PFSK-1 (cell line): ENCODE measurements around the gene MYH7.

ENCODE experiments used
- FOXP2 ChIP-seq: optimal IDR thresholded peaks from 2 replicates; pipeline ENCODE3; 2011; ENCODE audit warnings: borderline replicate concordance, control low read depth, inconsistent platforms; ENCODE audit not compliant: insufficient read depth; ENCODE audit errors: extremely low read length, extremely low read depth
- POLR2AphosphoS5 ChIP-seq: IDR thresholded peaks from 2 replicates; pipeline ENCODE4 v1.6.1; 2012; ENCODE audit warnings: low read depth, mild to moderate bottlenecking, control low read depth, low read length, moderate library complexity
- REST ChIP-seq, 2 experiments: IDR thresholded peaks; 2 replicates each; pipeline versions ENCODE4 v1.6.1 to v1.8.0; 2011 to 2012; ENCODE audit warnings: low read depth in 2 of 2, low read length in 2 of 2, control low read depth in 1 of 2, inconsistent platforms in 1 of 2, mild to moderate bottlenecking in 1 of 2, moderate library complexity in 1 of 2; ENCODE audit not compliant: insufficient read depth in 1 of 2
- SIN3A ChIP-seq: IDR thresholded peaks from 2 replicates; pipeline ENCODE4 v1.6.1; 2012; ENCODE audit warnings: mild to moderate bottlenecking, low read length, moderate library complexity, borderline replicate concordance; ENCODE audit not compliant: insufficient read depth
- TAF1 ChIP-seq: IDR thresholded peaks from 2 replicates; pipeline ENCODE4 v1.6.1; 2012; ENCODE audit warnings: low read length, control low read depth, borderline replicate concordance; ENCODE audit not compliant: insufficient read depth

Gene MYH7

GRCh38 chr14:23399136-23399535 is 36.3 kb downstream of the MYH7 start:
- no peak for TF ChIP-seq REST (IDR thresholded peaks at IDR 0.05; ENCODE audit: insufficient read depth in 1 of 2, low read depth in 2 of 2, low read length in 2 of 2)
- TF ChIP-seq POLR2AphosphoS5 = no peak
- TF ChIP-seq FOXP2 = no peak
- TF ChIP-seq SIN3A = no peak
- TF ChIP-seq TAF1 = no peak

GRCh38 chr14:23398348-23398747 is 37.1 kb downstream of the MYH7 start:
- TF ChIP-seq TAF1 = no peak
- TF ChIP-seq FOXP2 = no peak
- TF ChIP-seq REST (IDR thresholded peaks at IDR 0.05; ENCODE audit: insufficient read depth in 1 of 2, low read depth in 2 of 2, low read length in 2 of 2) = no peak
- TF ChIP-seq SIN3A = no peak
- no peak for TF ChIP-seq POLR2AphosphoS5

- TF ChIP-seq SIN3A (no peak), FOXP2 (no peak), TAF1 (no peak), POLR2AphosphoS5 (no peak), REST (IDR thresholded peaks at IDR 0.05; ENCODE audit: insufficient read depth in 1 of 2, low read depth in 2 of 2, low read length in 2 of 2) (no peak)
Observed at GRCh38 chr14:23396781-23397407, 38.6 kb downstream of the MYH7 start.

GRCh38 chr14:23396126-23396525 is 39.3 kb downstream of the MYH7 start:
- TF ChIP-seq POLR2AphosphoS5 (no peak), SIN3A (no peak), REST (IDR thresholded peaks at IDR 0.05; ENCODE audit: insufficient read depth in 1 of 2, low read depth in 2 of 2, low read length in 2 of 2) (no peak), FOXP2 (no peak), TAF1 (no peak)

- TF ChIP-seq POLR2AphosphoS5 (no peak), FOXP2 (no peak), TAF1 (no peak), SIN3A (no peak), REST (IDR thresholded peaks at IDR 0.05; ENCODE audit: insufficient read depth in 1 of 2, low read depth in 2 of 2, low read length in 2 of 2) (no peak)
Observed at GRCh38 chr14:23392613-23393012, 42.8 kb downstream of the MYH7 start.
